Activated CD8-positive, alpha-beta T cell treated with anti-CD3 and anti-CD28 coated beads for 36 hours (primary cell): ENCODE measurements around the gene CA9. TPM values are rescaled to one million over a fixed set of nuclear protein-coding genes. Genes with fewer than 3 reads are reported as not detected.

Source experiments
- ATAC-seq: fragments of 200-7000 bp; cut with Tn5 transposase; one replicate; pipeline ENCODE4 v1.10.0; 2021; ENCODE audit warnings: mild to moderate bottlenecking, moderate library complexity
- CTCF ChIA-PET: fragments of 350-600 bp; sonication (Branson Sonifier 250); formaldehyde crosslinking; loops from one replicate; lab custom pipeline; 2021; ENCODE audit warnings: antibody characterized with exemption; lab: Charles Lee
- POLR2A ChIA-PET: fragments of 350-600 bp; sonication (Branson Sonifier 250); formaldehyde crosslinking; loops from one replicate; lab custom pipeline; 2021; ENCODE audit warnings: antibody characterized with exemption; lab: Charles Lee
- DNase-seq: peaks from one replicate; pipeline ENCODE4 v3.0.0-alpha.2; 2020
- H3K27ac Mint-ChIP-seq: one replicate; pipeline ENCODE4 v1.8.0; 2021; ENCODE audit warnings: mild to moderate bottlenecking, mixed read lengths
- H3K27me3 Mint-ChIP-seq: one replicate; pipeline ENCODE4 v1.8.0; 2021; ENCODE audit warnings: mixed read lengths
- H3K36me3 Mint-ChIP-seq: one replicate; pipeline ENCODE4 v1.8.0; 2021; ENCODE audit warnings: low read depth, mixed read lengths
- H3K4me1 Mint-ChIP-seq: one replicate; pipeline ENCODE4 v1.8.0; 2021; ENCODE audit warnings: low read depth, mixed read lengths
- H3K4me3 Mint-ChIP-seq: one replicate; pipeline ENCODE4 v1.8.0; 2021; ENCODE audit warnings: mild to moderate bottlenecking, moderate library complexity, mixed read lengths
- H3K9me3 Mint-ChIP-seq: one replicate; pipeline ENCODE4 v1.8.0; 2021; ENCODE audit warnings: mixed read lengths
- CTCF ChIP-seq: fragments of 200-600 bp; IDR thresholded peaks from one replicate; pipeline ENCODE4 v1.8.0; 2022; ENCODE audit warnings: antibody characterized with exemption, mild to moderate bottlenecking
- intact Hi-C: fragments of 100-400 bp; cut with micrococcal nuclease; formaldehyde crosslinking; loops from one replicate; pipeline ENCODE4 v1.10.0; 2022
- total RNA-seq, 2 experiments: library from RNA; stranded (reverse); gene quantifications; one replicate each; pipeline ENCODE4 v1.2.3, GENCODE V29; 2021

The CA9 gene
- total RNA-seq, 2 experiments from 2014 or later, result 4.5 to 4.9 TPM

DNA sequence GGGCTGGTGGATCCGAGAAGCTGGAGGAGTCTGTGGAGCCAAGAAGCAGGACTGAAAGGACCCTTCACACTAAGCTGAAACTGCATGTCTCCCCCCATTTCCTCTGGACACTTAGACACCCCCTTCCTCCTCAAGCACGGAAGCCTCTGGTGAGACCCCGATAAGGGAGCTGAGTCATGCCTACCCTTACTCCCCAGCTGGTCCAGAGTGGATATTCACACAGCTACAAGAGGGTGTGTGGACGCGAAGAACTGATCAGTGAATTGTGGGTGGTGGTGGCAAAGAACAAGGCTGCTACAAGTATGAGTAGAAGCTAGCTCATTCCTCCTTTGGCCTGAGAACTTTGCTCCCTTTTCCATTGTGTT lies 53.9 kb downstream of the CA9 start:
- ChIA-PET POLR2A (interaction anchor here (0.5 to 2.8 kb wide), 11 partner anchors 11 to 645 kb away, joined by 3 to 13 read pairs (median 4); partner anchors contain the start of genes CCDC107, GBA2, RGP1 and RMRP), CTCF (interaction anchor here (0.6 to 14.0 kb wide), 18 partner anchors 7 to 229 kb away, joined by 3 to 170 read pairs (median 4); partner anchors contain the start of genes ARHGEF39, CCDC107, RMRP and TPM2)
- intact Hi-C loops, result loop anchor here (5.0 kb wide), 1 partner anchor 70 kb away; the partner anchor contains the start of genes CCDC107 and RMRP
- Mint-ChIP-seq H3K36me3 (peaks cover 25% of the 10 kb centered on the region), H3K4me1 (peaks cover 9% of the 10 kb centered on the region), H3K27ac (no peak overlapping the region), H3K4me3 (no peak overlapping the region), H3K27me3 (no peaks in the 10 kb centered on the region), H3K9me3 (no peaks in the 10 kb centered on the region)
- no peak for TF ChIP-seq CTCF
- ATAC-seq (no peak), DNase-seq (no peak)

DNA sequence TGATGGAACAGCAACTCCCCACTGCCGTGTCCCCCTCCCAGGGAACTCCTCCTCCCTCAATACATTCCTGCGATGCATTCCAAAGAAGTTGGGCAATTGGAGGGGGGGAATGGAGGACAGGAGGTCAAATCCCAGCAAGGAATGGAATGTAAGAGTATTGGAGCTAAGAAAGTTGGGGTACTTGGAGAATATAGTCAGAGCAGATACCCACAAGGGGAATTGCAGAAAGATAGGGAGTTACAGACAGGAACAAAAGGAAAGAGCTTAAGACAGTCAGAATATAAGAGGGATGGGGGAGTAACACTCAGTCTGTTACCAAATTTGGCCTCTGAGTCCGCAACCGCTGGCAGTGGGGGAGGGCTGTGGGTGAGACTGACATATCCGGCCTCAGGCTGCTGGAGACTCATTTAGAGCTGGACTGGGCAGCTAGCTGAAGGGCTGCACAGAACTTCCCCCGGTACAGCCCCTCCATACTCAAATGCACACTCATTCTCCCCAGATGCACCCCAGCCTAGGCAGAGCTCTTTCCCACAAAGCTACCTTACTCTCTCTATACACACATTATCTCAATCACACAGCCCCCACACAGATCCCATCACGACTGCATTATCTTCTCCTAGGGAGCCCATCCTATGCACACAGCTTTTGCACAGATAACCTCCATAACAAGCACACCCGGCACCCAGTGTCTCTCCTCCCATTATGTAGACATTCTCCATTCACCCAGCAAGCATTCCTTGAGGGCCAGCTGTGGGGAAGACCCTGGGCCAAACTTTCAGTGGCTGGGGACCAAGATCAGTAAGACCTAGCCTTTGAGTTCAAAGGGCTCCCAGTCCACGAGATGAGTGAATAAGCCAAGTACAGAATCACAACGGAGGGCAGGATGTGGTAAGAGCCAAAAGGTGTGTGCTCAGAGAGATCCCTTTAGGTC lies 54.6 kb downstream of the CA9 start:
- H3K36me3 Mint-ChIP-seq, result peaks cover 25% of the 10 kb centered on the region
- ATAC-seq, result peak; percentile 14
- ChIA-PET POLR2A (interaction anchor here (0.6 to 2.8 kb wide), 13 partner anchors 10 to 108 kb away, joined by 3 to 13 read pairs (median 4); partner anchors contain the start of genes CCDC107, GBA2, RGP1 and RMRP), CTCF (interaction anchor here (0.9 to 14.0 kb wide), 21 partner anchors 8 to 119 kb away, joined by 3 to 170 read pairs (median 4); partner anchors contain the start of genes ARHGEF39, CCDC107, RMRP and TPM2)
- peak; percentile 85 for DNase-seq
- H3K4me1 Mint-ChIP-seq, result peaks cover 14% of the 10 kb centered on the region
- H3K9me3 Mint-ChIP-seq, result no peaks in the 10 kb centered on the region
- TF ChIP-seq CTCF, result no peak
- intact Hi-C loops, result loop anchor here (5.0 kb wide), 1 partner anchor 71 kb away; the partner anchor contains the start of genes CCDC107 and RMRP
- no peak overlapping the region for H3K27ac Mint-ChIP-seq
- no peak overlapping the region for H3K4me3 Mint-ChIP-seq
- H3K27me3 Mint-ChIP-seq, result no peaks in the 10 kb centered on the region

DNA sequence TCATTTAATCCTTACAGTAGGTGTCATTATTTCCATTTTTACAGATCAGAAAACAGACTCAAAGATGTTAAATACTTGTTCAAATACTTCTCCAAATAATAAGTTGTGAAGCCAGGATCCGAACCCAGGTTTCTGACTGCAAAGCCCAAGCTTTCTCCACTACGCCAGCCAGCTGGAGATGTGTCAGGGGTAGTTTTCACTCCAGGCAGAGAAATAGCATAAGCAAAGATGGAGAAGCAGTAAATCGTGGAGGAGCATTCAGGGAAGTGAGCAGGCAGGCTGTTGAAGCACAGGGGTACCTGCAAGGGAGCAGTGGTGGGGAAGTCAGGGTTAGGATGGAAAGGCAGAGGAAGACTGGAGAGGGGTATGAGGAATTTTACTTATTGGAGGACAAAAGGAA lies 55.4 kb downstream of the CA9 start:
- Mint-ChIP-seq H3K27ac (no peak overlapping the region), H3K36me3 (peaks cover 19% of the 10 kb centered on the region), H3K9me3 (no peaks in the 10 kb centered on the region), H3K27me3 (no peaks in the 10 kb centered on the region), H3K4me1 (peaks cover 20% of the 10 kb centered on the region), H3K4me3 (no peak overlapping the region)
- ChIA-PET POLR2A (interaction anchor here (0.6 to 2.8 kb wide), 3 partner anchors 65 to 97 kb away, joined by 4 to 13 read pairs (median 4); partner anchors contain the start of genes CCDC107 and RMRP), CTCF (interaction anchor here (0.6 to 14.0 kb wide), 17 partner anchors 7 to 151 kb away, joined by 3 to 170 read pairs (median 6); partner anchors contain the start of genes ARHGEF39, CCDC107, RMRP and TPM2)
- ATAC-seq (no peak), DNase-seq (no peak)
- TF ChIP-seq CTCF, result no peak
- intact Hi-C loops, result loop anchor here (5.0 kb wide), 1 partner anchor 72 kb away; the partner anchor contains the start of genes CCDC107 and RMRP

GRCh38 chr9:35729700-35730485 lies 56.2 kb downstream of the CA9 start:
- no peaks in the 10 kb centered on the region for H3K9me3 Mint-ChIP-seq
- no peaks in the 10 kb centered on the region for H3K27me3 Mint-ChIP-seq
- ChIA-PET POLR2A (interaction anchor here (0.6 to 3.2 kb wide), 7 partner anchors 38 to 121 kb away, joined by 3 to 17 read pairs (median 4); partner anchors contain the start of genes CCDC107 and RMRP), CTCF (interaction anchor here (0.6 to 14.0 kb wide), 17 partner anchors 15 to 152 kb away, joined by 3 to 170 read pairs (median 7); partner anchors contain the start of genes ARHGEF39, CCDC107, GBA2 and RGP1)
- peak overlapping the region; percentile 53 for H3K27ac Mint-ChIP-seq
- no peak for ATAC-seq
- no peak overlapping the region for H3K4me3 Mint-ChIP-seq
- DNase-seq, result peak; percentile 53
- intact Hi-C loops, result loop anchor here (5.0 kb wide), 3 partner anchors 73 to 128 kb away; partner anchors contain the start of genes CCDC107, HINT2 and RMRP
- TF ChIP-seq CTCF, result peak; percentile 64
- H3K4me1 Mint-ChIP-seq, result peaks cover 24% of the 10 kb centered on the region
- H3K36me3 Mint-ChIP-seq, result peaks cover 14% of the 10 kb centered on the region
